ENCODE measurements around the gene NPM3. TPM values are rescaled to one million over a fixed set of nuclear protein-coding genes. Genes with fewer than 3 reads are reported as not detected.

The NPM3 gene
- total RNA-seq, 4 donors from 2014 or later = 25.0 to 31.1 (median 27.7) TPM

GRCh38 chr10:101781984-101782810 lies 1.0 kb downstream of the NPM3 start:
- DNase-seq (ENCODE audit: low spot score) = no peak
- no peak for TF ChIP-seq CTCF (IDR thresholded peaks at IDR 0.05)

GRCh38 chr10:101781655-101781983 lies 1.6 kb downstream of the NPM3 start:
- TF ChIP-seq CTCF (IDR thresholded peaks at IDR 0.05) = no peak
- DNase-seq (ENCODE audit: low spot score) (no peak), ATAC-seq (ENCODE audit: low FRiP score) (no peak)

More at GRCh38 chr10:101781984-101782810, 1.0 kb downstream of the NPM3 start:
- no peak for ATAC-seq (ENCODE audit: low FRiP score)

GRCh38 chr10:101780818-101781654 lies 2.2 kb downstream of the NPM3 start:
- peak in 1 of 3 donors; percentile 31 for TF ChIP-seq CTCF (IDR thresholded peaks at IDR 0.05)
- DNase-seq (ENCODE audit: low spot score) (no peak), ATAC-seq (ENCODE audit: low FRiP score) (no peak)

- TF ChIP-seq CTCF (IDR thresholded peaks at IDR 0.05) = no peak
- ATAC-seq (ENCODE audit: low FRiP score) (no peak), DNase-seq (ENCODE audit: low spot score) (no peak)
Measured at GRCh38 chr10:101780187-101780817, 2.9 kb downstream of the NPM3 start.

- TF ChIP-seq CTCF (IDR thresholded peaks at IDR 0.05) = no peak
- DNase-seq (ENCODE audit: low spot score) = peak; percentile 55
- peak; percentile 60 for ATAC-seq (ENCODE audit: low FRiP score)
Measured at GRCh38 chr10:101779544-101780186, 3.6 kb downstream of the NPM3 start.

GRCh38 chr10:101778781-101779543 lies 4.3 kb downstream of the NPM3 start:
- DNase-seq (ENCODE audit: low spot score) (no peak), ATAC-seq (ENCODE audit: low FRiP score) (no peak)
- no peak for TF ChIP-seq CTCF (IDR thresholded peaks at IDR 0.05)

All from omental fat pad (tissue), 4 donors.